Measurements from ENCODE around the gene NUDT2.
"Not testable (repeated sequence)": the region's sequence is repeated elsewhere in the genome, so short reads cannot be mapped to it uniquely, and the experiment has no call there.

The NUDT2 gene

DNA sequence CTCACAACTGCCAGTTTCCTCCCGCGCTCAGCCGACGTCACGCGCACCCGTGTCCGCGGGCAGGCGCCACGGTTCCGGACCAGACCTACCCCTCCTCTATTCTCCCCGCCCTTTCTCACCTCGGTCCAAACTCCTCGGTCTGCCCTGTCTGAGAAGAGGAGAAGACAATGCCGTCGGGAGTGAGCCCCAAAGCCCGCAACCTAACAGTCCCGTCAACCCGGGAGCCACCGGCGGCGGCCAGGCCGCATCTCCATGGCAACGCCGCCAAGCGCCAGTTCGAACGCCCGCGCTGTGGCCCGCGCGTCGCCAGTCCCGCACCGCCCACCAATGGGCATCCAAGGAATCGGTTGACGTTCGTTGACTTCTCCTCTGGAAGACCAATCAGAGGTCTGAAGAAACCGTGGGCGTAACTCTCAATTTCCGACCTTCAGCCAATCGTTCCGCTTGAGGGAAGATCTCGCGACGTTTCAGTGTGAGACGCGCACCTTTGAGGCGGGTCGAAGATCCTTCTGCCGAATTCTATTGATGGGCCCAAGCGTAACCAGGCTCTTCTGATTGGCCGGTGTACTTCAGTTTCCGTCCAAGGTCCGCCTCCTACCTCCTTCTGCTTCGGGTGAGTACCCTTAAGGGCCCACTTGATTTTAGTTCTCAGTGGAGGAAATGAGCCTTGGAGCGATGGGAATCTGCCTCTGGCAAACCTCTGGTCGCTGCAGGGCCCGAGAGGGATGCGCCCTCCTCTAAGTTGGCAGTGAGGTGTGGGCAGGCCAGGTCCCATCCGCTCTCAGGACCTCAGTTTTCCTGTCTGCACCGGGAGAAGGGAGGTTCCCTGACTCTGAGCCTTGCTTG is at the start of gene NUDT2, which contains the start of gene KIF24:
Gene NUDT2 (plus strand): TSS at position 583 of the 846 bp plus-strand sequence. CDS start 9,471 bp downstream, outside the sequence.
Gene KIF24 (minus strand): TSS at position 282 of the 846 bp plus-strand sequence. CDS start 17,922 bp downstream, outside the sequence.
- TF ChIP-seq, protein P1, sequence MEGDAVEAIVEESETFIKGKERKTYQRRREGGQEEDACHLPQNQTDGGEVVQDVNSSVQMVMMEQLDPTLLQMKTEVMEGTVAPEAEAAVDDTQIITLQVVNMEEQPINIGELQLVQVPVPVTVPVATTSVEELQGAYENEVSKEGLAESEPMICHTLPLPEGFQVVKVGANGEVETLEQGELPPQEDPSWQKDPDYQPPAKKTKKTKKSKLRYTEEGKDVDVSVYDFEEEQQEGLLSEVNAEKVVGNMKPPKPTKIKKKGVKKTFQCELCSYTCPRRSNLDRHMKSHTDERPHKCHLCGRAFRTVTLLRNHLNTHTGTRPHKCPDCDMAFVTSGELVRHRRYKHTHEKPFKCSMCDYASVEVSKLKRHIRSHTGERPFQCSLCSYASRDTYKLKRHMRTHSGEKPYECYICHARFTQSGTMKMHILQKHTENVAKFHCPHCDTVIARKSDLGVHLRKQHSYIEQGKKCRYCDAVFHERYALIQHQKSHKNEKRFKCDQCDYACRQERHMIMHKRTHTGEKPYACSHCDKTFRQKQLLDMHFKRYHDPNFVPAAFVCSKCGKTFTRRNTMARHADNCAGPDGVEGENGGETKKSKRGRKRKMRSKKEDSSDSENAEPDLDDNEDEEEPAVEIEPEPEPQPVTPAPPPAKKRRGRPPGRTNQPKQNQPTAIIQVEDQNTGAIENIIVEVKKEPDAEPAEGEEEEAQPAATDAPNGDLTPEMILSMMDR (IDR thresholded peaks at IDR 0.05; ENCODE audit: low read depth, low read length, missing control alignments) = no peak
- DNase-seq (ENCODE audit: extremely low read depth, low read depth) = peak; percentile 100
- H3K4me3 ChIP-seq (replicated peaks; ENCODE audit: low read depth, low read length) = peak within 1 kb of the TSS; percentile 93

- no peak for DNase-seq (ENCODE audit: extremely low read depth, low read depth)
- TF ChIP-seq, protein P1 (IDR thresholded peaks at IDR 0.05; ENCODE audit: low read depth, low read length, missing control alignments) = no peak
- H3K4me3 ChIP-seq (replicated peaks; ENCODE audit: low read depth, low read length) = no peak overlapping the region
These were observed 47.3 kb upstream of the NUDT2 start for GRCh38 chr9:34282096-34282495.

DNA sequence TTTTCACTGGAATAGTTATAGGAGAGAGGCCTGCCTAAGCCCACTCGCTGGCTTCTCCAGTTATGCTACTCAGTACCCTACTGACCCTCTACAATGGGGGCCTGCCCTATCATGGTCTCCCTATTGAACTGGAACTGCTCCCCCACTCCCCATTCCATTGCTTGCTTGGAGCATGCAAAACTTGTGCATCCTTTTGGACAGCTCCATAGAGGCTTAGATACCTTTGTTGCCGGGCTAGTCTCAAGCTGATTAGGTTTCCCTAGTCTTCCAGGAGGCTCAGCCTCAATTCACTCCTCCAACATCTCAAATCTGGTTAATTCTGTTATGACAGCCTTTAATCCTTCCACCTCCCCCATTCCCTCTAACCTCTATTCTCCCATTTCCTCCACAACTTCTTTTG is 40.2 kb upstream of the NUDT2 start:
- TF ChIP-seq, protein P1 (IDR thresholded peaks at IDR 0.05; ENCODE audit: low read depth, low read length, missing control alignments) = no peak
- no peak for DNase-seq (ENCODE audit: extremely low read depth, low read depth)
- H3K4me3 ChIP-seq (replicated peaks; ENCODE audit: low read depth, low read length) = no peak overlapping the region

GRCh38 chr9:34291023-34291422 is 38.3 kb upstream of the NUDT2 start:
- TF ChIP-seq, protein P1 (IDR thresholded peaks at IDR 0.05; ENCODE audit: low read depth, low read length, missing control alignments) = no peak
- no peak for DNase-seq (ENCODE audit: extremely low read depth, low read depth)
- no peak overlapping the region for H3K4me3 ChIP-seq (replicated peaks; ENCODE audit: low read depth, low read length)

DNA sequence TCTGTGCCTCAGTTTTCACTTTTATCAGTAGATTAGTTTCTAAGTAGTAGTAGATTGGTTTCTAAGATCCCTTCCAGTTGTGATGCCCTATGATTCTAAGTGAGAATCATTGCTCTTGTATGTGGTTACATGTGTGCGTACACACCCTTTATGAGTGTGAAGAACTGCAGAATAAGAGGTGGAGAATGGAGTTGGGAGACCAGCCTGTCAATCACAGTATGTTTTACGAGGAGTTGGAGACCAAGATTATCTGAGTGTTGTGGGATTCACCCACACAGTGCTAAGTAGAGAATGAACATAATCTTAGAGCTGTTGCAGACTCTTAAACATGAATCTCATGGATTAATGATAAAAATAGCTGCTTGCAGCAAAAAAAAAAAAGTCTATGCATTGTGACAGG is 37.9 kb upstream of the NUDT2 start:
- no peak overlapping the region for H3K4me3 ChIP-seq (replicated peaks; ENCODE audit: low read depth, low read length)
- TF ChIP-seq, protein P1 (IDR thresholded peaks at IDR 0.05; ENCODE audit: low read depth, low read length, missing control alignments) = no peak

GRCh38 chr9:34292552-34292951 is 36.8 kb upstream of the NUDT2 start:
- no peak for DNase-seq (ENCODE audit: extremely low read depth, low read depth)
- no peak overlapping the region for H3K4me3 ChIP-seq (replicated peaks; ENCODE audit: low read depth, low read length)
- TF ChIP-seq, protein P1 (IDR thresholded peaks at IDR 0.05; ENCODE audit: low read depth, low read length, missing control alignments) = no peak

More for the DNA sequence above, 37.9 kb upstream of the NUDT2 start:
- DNase-seq (ENCODE audit: extremely low read depth, low read depth) = no peak

GRCh38 chr9:34301064-34301463 is 28.3 kb upstream of the NUDT2 start:
- not testable (repeated sequence) for H3K4me3 ChIP-seq (replicated peaks; ENCODE audit: low read depth, low read length); DNase-seq (ENCODE audit: extremely low read depth, low read depth)

- not testable (repeated sequence) for H3K4me3 ChIP-seq (replicated peaks; ENCODE audit: low read depth, low read length)
These were observed 21.1 kb upstream of the NUDT2 start for GRCh38 chr9:34308316-34308715.

More at GRCh38 chr9:34308316-34308715, 21.1 kb upstream of the NUDT2 start:
- DNase-seq (ENCODE audit: extremely low read depth, low read depth) = not testable (repeated sequence)
